H9 (cell line): ENCODE data around the gene PRPF18. TPM values are rescaled to one million over a fixed set of nuclear protein-coding genes. Genes with fewer than 3 reads are reported as not detected.
A peak's percentile ranks its signal among the peaks of the same experiment; 100 is the strongest.

Experiments used
- DNase-seq: peaks from one replicate; pipeline ENCODE4 v3.0.0-alpha.2; 2017
- H2AFZ ChIP-seq: one replicate; pipeline ENCODE4 v1.6.1; 2013; ENCODE audit warnings: mild to moderate bottlenecking, low read length, control low read depth, moderate library complexity
- H2AK5ac ChIP-seq: 2 replicates; pipeline ENCODE4 v1.6.1; 2013; ENCODE audit warnings: low read length, control low read depth, mixed read lengths; ENCODE audit not compliant: insufficient read length
- H2BK120ac ChIP-seq: one replicate; pipeline ENCODE4 v1.6.1; 2013; ENCODE audit warnings: low read depth, mild to moderate bottlenecking, low read length, control low read depth, inconsistent platforms; ENCODE audit not compliant: poor library complexity, severe bottlenecking
- H2BK12ac ChIP-seq: 2 replicates; pipeline ENCODE4 v1.6.1; 2013; ENCODE audit warnings: low read length, control low read depth, mixed read lengths, low read depth; ENCODE audit not compliant: insufficient read length
- H2BK15ac ChIP-seq: 2 replicates; pipeline ENCODE4 v1.6.1; 2013; ENCODE audit warnings: low read depth, low read length, control low read depth
- H2BK20ac ChIP-seq: one replicate; pipeline ENCODE4 v1.6.1; 2013; ENCODE audit warnings: low read depth, mild to moderate bottlenecking, low read length, control low read depth, inconsistent platforms; ENCODE audit not compliant: poor library complexity, severe bottlenecking
- H2BK5ac ChIP-seq: 2 replicates; pipeline ENCODE4 v1.6.1; 2013; ENCODE audit warnings: low read length, control low read depth, mixed read lengths; ENCODE audit not compliant: insufficient read length
- H3K14ac ChIP-seq: 2 replicates; pipeline ENCODE4 v1.6.1; 2013; ENCODE audit warnings: low read length, control low read depth; ENCODE audit not compliant: insufficient read depth
- H3K18ac ChIP-seq: 2 replicates; pipeline ENCODE4 v1.6.1; 2013; ENCODE audit warnings: low read depth, mild to moderate bottlenecking, mixed read lengths, low read length, control low read depth; ENCODE audit not compliant: insufficient read length
- H3K23ac ChIP-seq: 2 replicates; pipeline ENCODE4 v1.6.1; 2013; ENCODE audit warnings: low read length, control low read depth, mixed read lengths, low read depth; ENCODE audit not compliant: insufficient read length
- H3K23me2 ChIP-seq: 2 replicates; pipeline ENCODE4 v1.6.1; 2013; ENCODE audit warnings: low read depth, mild to moderate bottlenecking, mixed read lengths, low read length, control low read depth; ENCODE audit not compliant: insufficient read length, poor library complexity, severe bottlenecking
- H3K27ac ChIP-seq: 2 replicates; pipeline ENCODE4 v1.5.1; 2013; ENCODE audit warnings: low read length, control low read depth, mixed read lengths, low read depth; ENCODE audit not compliant: insufficient read length
- H3K27me3 ChIP-seq: 2 replicates; pipeline ENCODE4 v1.6.1; 2013; ENCODE audit warnings: low read length, control low read depth, inconsistent platforms; ENCODE audit not compliant: insufficient read depth
- H3K4ac ChIP-seq: 2 replicates; pipeline ENCODE4 v1.6.1; 2013; ENCODE audit warnings: low read depth, mild to moderate bottlenecking, control low read depth, inconsistent platforms, low read length, moderate library complexity
- H3K4me1 ChIP-seq: 2 replicates; pipeline ENCODE4 v1.6.1; 2013; ENCODE audit warnings: low read length, control low read depth, inconsistent platforms; ENCODE audit not compliant: insufficient read depth
- H3K4me2 ChIP-seq: 2 replicates; pipeline ENCODE4 v1.6.1; 2013; ENCODE audit warnings: low read length, control low read depth, mixed read lengths; ENCODE audit not compliant: insufficient read length, insufficient read depth
- H3K56ac ChIP-seq: 2 replicates; pipeline ENCODE4 v1.6.1; 2013; ENCODE audit warnings: low read depth, mild to moderate bottlenecking, mixed read lengths, low read length, control low read depth; ENCODE audit not compliant: insufficient read length
- H3K79me1 ChIP-seq: 2 replicates; pipeline ENCODE4 v1.6.1; 2013; ENCODE audit warnings: low read depth, mild to moderate bottlenecking, moderate library complexity, low read length, control low read depth, inconsistent platforms; ENCODE audit not compliant: insufficient read depth, poor library complexity, severe bottlenecking
- H3K79me2 ChIP-seq: 2 replicates; pipeline ENCODE4 v1.6.1; 2013; ENCODE audit warnings: low read length, control low read depth, inconsistent platforms; ENCODE audit not compliant: insufficient read depth
- H3K9ac ChIP-seq: 2 replicates; pipeline ENCODE4 v1.6.1; 2013; ENCODE audit warnings: low read length, control low read depth, mixed read lengths; ENCODE audit not compliant: insufficient read length; ENCODE audit errors: extremely low read depth
- H3K9me3 ChIP-seq: one replicate; pipeline ENCODE4 v1.6.1; 2013; ENCODE audit warnings: low read depth, low read length, inconsistent platforms; ENCODE audit not compliant: control insufficient read depth
- H3T11ph ChIP-seq: one replicate; pipeline ENCODE4 v1.6.1; 2013; ENCODE audit warnings: mild to moderate bottlenecking, low read length, control low read depth, inconsistent platforms
- H4K20me1 ChIP-seq: one replicate; pipeline ENCODE4 v1.6.1; 2013; ENCODE audit not compliant: control insufficient read depth, insufficient read length, insufficient read depth
- H4K5ac ChIP-seq: 2 replicates; pipeline ENCODE4 v1.6.1; 2013; ENCODE audit warnings: low read depth, mild to moderate bottlenecking, mixed read lengths, low read length, control low read depth; ENCODE audit not compliant: insufficient read length
- H4K8ac ChIP-seq: replicated peaks from 2 replicates; pipeline ENCODE4 v1.6.1; 2013; ENCODE audit warnings: low read length, control low read depth, mixed read lengths, low read depth; ENCODE audit not compliant: insufficient read length
- H4K91ac ChIP-seq: 2 replicates; pipeline ENCODE4 v1.6.1; 2013; ENCODE audit warnings: low read depth, mild to moderate bottlenecking, moderate library complexity, mixed read lengths, low read length, control low read depth; ENCODE audit not compliant: insufficient read length
- H3K27ac Mint-ChIP-seq, 3 experiments: 2 replicates in 2 of 3; 3 replicates in 1 of 3; pipeline ENCODE4 v1.8.0; 2020 to 2021; ENCODE audit warnings: mixed read lengths in 3 of 3, mild to moderate bottlenecking in 1 of 3, moderate library complexity in 1 of 3
- H3K27me3 Mint-ChIP-seq: 2 replicates; pipeline ENCODE4 v1.8.0; 2021; ENCODE audit warnings: low read depth, mild to moderate bottlenecking, moderate library complexity, mixed read lengths
- H3K36me3 Mint-ChIP-seq, 3 experiments: 2 replicates in 2 of 3; 3 replicates in 1 of 3; pipeline ENCODE4 v1.8.0; 2020 to 2021; ENCODE audit warnings: low read depth in 3 of 3, mixed read lengths in 3 of 3; ENCODE audit not compliant: insufficient read depth in 1 of 3
- H3K4me1 Mint-ChIP-seq, 2 experiments: 2 replicates each; pipeline ENCODE4 v1.8.0; 2020; ENCODE audit warnings: mixed read lengths in 2 of 2
- H3K4me3 Mint-ChIP-seq, 2 experiments: 2 replicates in 1 of 2; 3 replicates in 1 of 2; pipeline ENCODE4 v1.8.0; 2020 to 2021; ENCODE audit warnings: mild to moderate bottlenecking in 2 of 2, mixed read lengths in 2 of 2, moderate library complexity in 1 of 2
- H3K9me3 Mint-ChIP-seq, 2 experiments: 2 replicates in 1 of 2; 3 replicates in 1 of 2; pipeline ENCODE4 v1.8.0; 2020; ENCODE audit warnings: mild to moderate bottlenecking in 2 of 2, mixed read lengths in 2 of 2, moderate library complexity in 1 of 2
- WGBS: extraction: QIAGEN DNeasy Blood & Tissue Kit; methylation state at CpG from one replicate; pipeline ENCODE4 v1.1.7; 2013; ENCODE audit warnings: missing lambda C conversion rate, low lambda C conversion rate, mixed read lengths; ENCODE audit not compliant: insufficient read length; ENCODE audit errors: extremely low coverage; 5-methylcytosine and 5-hydroxymethylcytosine counted together
- total RNA-seq: library from RNA; stranded (reverse); gene quantifications from 2 replicates; pipeline ENCODE4 v1.2.1, GENCODE V29; 2021
- TF ChIP-seq, protein P1 (sequence below): fragments of 200-600 bp; sonication (generic); conservative IDR thresholded peaks from 3 replicates; pipeline ENCODE4 v1.8.0; 2021; ENCODE audit warnings: antibody characterized with exemption, mild to moderate bottlenecking

The PRPF18 gene
- total RNA-seq, 1 experiment from 2014 or later: 17.1 TPM

DNA sequence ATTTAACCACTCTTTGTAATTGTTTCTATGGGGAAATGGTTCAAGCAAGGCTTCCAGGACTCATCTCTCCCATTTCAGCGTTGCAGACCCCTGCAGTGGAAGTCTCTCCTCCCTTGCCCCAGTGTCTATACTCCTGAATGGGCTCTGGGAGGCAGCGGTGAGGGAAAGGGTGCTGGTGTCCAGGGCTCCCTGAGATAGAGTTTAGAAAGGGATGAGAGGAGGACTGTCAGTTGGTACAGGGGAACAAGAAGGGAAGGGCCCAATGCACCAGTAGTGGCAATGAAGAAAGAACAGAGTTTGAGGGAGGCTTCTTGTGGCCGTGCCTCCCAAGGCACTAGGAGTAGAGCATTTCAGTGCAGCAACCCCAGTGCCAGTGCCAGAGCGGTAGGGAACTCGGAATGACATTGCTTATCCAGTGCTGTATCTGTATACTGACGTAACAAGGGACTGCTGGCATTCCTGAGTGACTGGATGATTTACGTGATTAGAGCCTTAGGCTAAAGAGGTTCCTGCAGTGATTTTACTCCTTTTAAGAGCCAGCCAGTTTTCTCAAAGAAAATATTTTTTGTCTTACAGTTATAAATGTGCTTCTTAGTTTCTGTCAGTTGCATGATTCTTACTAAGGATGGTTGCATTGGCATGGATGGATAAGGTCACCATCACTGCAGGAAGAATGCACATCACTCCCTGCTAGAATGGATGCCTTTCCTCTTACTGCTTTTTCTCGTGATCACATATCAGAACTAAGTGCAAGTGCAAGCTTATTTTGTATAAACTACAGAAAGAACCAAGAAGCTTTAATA lies 28.0 kb downstream of the PRPF18 start:
- no peak overlapping the region for H3K9ac ChIP-seq
- H2BK5ac ChIP-seq: no peak overlapping the region
- no peaks in the 10 kb centered on the region for H3K79me2 ChIP-seq
- no peak overlapping the region for H3K56ac ChIP-seq
- H2BK15ac ChIP-seq: no peak overlapping the region; the same call in 1 of the 2 replicates
- H3K79me1 ChIP-seq: no peaks in the 10 kb centered on the region
- H2BK20ac ChIP-seq: no peak overlapping the region
- Mint-ChIP-seq H3K27me3 (no peaks in the 10 kb centered on the region), H3K4me1 (peaks cover 21% of the 10 kb centered on the region in 2 experiments), H3K36me3 (peaks cover 5 to 50% (median 35%) of the 10 kb centered on the region in 3 experiments; a peak in 6 of 7 replicates), H3K9me3 (no peaks in the 10 kb centered on the region), H3K4me3 (no peak overlapping the region), H3K27ac (peak overlapping the region; percentile 29 to 65 (median 30); a peak in 6 of 7 replicates)
- peak; percentile 37 for DNase-seq
- H3K18ac ChIP-seq: no peak overlapping the region
- no peak overlapping the region for H2BK120ac ChIP-seq
- no peak overlapping the region for H4K8ac ChIP-seq
- H3K4me1 ChIP-seq: peaks cover 4% of the 10 kb centered on the region; the same call in 1 of the 2 replicates
- no peak overlapping the region for H3K14ac ChIP-seq
- TF ChIP-seq, protein P1, sequence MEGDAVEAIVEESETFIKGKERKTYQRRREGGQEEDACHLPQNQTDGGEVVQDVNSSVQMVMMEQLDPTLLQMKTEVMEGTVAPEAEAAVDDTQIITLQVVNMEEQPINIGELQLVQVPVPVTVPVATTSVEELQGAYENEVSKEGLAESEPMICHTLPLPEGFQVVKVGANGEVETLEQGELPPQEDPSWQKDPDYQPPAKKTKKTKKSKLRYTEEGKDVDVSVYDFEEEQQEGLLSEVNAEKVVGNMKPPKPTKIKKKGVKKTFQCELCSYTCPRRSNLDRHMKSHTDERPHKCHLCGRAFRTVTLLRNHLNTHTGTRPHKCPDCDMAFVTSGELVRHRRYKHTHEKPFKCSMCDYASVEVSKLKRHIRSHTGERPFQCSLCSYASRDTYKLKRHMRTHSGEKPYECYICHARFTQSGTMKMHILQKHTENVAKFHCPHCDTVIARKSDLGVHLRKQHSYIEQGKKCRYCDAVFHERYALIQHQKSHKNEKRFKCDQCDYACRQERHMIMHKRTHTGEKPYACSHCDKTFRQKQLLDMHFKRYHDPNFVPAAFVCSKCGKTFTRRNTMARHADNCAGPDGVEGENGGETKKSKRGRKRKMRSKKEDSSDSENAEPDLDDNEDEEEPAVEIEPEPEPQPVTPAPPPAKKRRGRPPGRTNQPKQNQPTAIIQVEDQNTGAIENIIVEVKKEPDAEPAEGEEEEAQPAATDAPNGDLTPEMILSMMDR: peak; percentile 40; the same call in 2 of the 3 replicates
- no peak overlapping the region for H3K4ac ChIP-seq
- H3K27ac ChIP-seq: no peak overlapping the region
- H3K4me2 ChIP-seq: no peak overlapping the region
- no peaks in the 10 kb centered on the region for H3K27me3 ChIP-seq
- H4K5ac ChIP-seq: no peak overlapping the region
- H3K23me2 ChIP-seq: no peaks in the 10 kb centered on the region
- H2AK5ac ChIP-seq: no peak overlapping the region
- no peak overlapping the region for H4K91ac ChIP-seq
- H2AFZ ChIP-seq: no peak overlapping the region
- no peak overlapping the region for H3K23ac ChIP-seq
- H2BK12ac ChIP-seq: no peak overlapping the region
- H3T11ph ChIP-seq: no peak overlapping the region
- H3K9me3 ChIP-seq: no peaks in the 10 kb centered on the region
- WGBS: no CpG with 5 or more reads among the region's 8 CpGs
- no peaks in the 10 kb centered on the region for H4K20me1 ChIP-seq
